ENCODE results near the gene ARL8A.
A peak's percentile ranks its signal among the peaks of the same experiment; 100 is the strongest.

The ARL8A gene

DNA sequence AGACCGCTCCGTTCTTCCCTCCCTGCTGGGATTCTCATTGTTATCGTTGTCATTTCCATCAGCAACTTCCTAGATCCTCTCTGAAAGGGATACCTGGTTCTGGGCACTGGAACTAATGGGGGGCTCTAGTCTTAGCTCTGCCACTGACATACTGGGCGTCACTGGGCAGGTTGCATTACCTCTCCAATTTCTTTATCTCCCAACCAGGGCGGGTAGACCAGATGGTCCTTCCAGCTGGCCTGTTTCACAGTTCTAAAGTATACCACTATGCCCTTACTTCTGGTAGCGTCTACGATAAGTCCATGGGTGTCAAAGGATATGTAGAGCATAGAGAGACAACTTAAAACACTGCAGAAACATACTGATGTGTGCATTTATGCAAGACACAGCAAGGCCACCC lies 20.4 kb downstream of the ARL8A start:
- TF ChIP-seq, protein P1, sequence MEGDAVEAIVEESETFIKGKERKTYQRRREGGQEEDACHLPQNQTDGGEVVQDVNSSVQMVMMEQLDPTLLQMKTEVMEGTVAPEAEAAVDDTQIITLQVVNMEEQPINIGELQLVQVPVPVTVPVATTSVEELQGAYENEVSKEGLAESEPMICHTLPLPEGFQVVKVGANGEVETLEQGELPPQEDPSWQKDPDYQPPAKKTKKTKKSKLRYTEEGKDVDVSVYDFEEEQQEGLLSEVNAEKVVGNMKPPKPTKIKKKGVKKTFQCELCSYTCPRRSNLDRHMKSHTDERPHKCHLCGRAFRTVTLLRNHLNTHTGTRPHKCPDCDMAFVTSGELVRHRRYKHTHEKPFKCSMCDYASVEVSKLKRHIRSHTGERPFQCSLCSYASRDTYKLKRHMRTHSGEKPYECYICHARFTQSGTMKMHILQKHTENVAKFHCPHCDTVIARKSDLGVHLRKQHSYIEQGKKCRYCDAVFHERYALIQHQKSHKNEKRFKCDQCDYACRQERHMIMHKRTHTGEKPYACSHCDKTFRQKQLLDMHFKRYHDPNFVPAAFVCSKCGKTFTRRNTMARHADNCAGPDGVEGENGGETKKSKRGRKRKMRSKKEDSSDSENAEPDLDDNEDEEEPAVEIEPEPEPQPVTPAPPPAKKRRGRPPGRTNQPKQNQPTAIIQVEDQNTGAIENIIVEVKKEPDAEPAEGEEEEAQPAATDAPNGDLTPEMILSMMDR (IDR thresholded peaks at IDR 0.05; ENCODE audit: control insufficient read depth, insufficient read depth, low read depth, low read length, missing control alignments) = no peak
- no peak overlapping the region for H3K4me3 ChIP-seq (ENCODE audit: control insufficient read depth, low read depth, low read length)
- DNase-seq (ENCODE audit: low read depth) = no peak

- DNase-seq (ENCODE audit: low read depth) = no peak
- H3K4me3 ChIP-seq (ENCODE audit: control insufficient read depth, low read depth, low read length) = no peak overlapping the region
- TF ChIP-seq, protein P1 (IDR thresholded peaks at IDR 0.05; ENCODE audit: control insufficient read depth, insufficient read depth, low read depth, low read length, missing control alignments) = no peak
Observed at GRCh38 chr1:202123336-202123813, 21.2 kb downstream of the ARL8A start.

GRCh38 chr1:202122639-202123335 lies 21.8 kb downstream of the ARL8A start, which contains the start of gene GPR37L1:
Gene GPR37L1, plus strand, starts transcription at chr1:202122917. Its CDS starts 47 bp downstream, at chr1:202122964.
- DNase-seq (ENCODE audit: low read depth) = no peak
- no peak within 1 kb of the TSS for H3K4me3 ChIP-seq (ENCODE audit: control insufficient read depth, low read depth, low read length)
- TF ChIP-seq, protein P1 (IDR thresholded peaks at IDR 0.05; ENCODE audit: control insufficient read depth, insufficient read depth, low read depth, low read length, missing control alignments) = peak; percentile 64

DNA sequence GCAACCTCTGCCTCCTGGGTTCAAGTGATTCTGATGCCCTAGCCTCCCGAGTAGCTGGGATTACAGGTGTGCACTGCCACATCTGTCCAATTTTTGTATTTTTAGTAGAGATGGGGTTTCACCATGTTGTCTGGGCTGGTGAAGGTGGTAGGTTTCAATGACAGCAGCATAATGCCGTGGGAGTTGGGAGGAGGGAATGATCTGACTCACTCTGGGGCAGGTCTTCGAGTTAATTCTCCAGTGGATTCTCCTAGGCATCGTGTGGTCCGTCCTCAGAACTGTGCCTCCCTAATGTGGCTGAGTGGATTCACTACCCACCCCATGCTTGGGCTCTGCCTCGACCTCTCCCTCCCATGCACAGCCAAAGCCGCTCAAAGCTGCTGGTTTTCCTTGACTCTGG lies 23.5 kb downstream of the ARL8A start:
- TF ChIP-seq, protein P1 (IDR thresholded peaks at IDR 0.05; ENCODE audit: control insufficient read depth, insufficient read depth, low read depth, low read length, missing control alignments) = no peak
- H3K4me3 ChIP-seq (ENCODE audit: control insufficient read depth, low read depth, low read length) = no peak overlapping the region
- DNase-seq (ENCODE audit: low read depth) = no peak

- no peak for DNase-seq (ENCODE audit: low read depth)
- TF ChIP-seq, protein P1 (IDR thresholded peaks at IDR 0.05; ENCODE audit: control insufficient read depth, insufficient read depth, low read depth, low read length, missing control alignments) = no peak
- H3K4me3 ChIP-seq (ENCODE audit: control insufficient read depth, low read depth, low read length) = no peak overlapping the region
Observed at GRCh38 chr1:202117898-202118371, 26.6 kb downstream of the ARL8A start.

- TF ChIP-seq, protein P1 (IDR thresholded peaks at IDR 0.05; ENCODE audit: control insufficient read depth, insufficient read depth, low read depth, low read length, missing control alignments) = no peak
Observed at GRCh38 chr1:202116287-202116686, 28.2 kb downstream of the ARL8A start.

More at GRCh38 chr1:202116287-202116686, 28.2 kb downstream of the ARL8A start:
- no peak for DNase-seq (ENCODE audit: low read depth)
- no peak overlapping the region for H3K4me3 ChIP-seq (ENCODE audit: control insufficient read depth, low read depth, low read length)

Data from AG09309 (cell line).